Tibial nerve (tissue), 4 donors: ENCODE data around the gene TRHDE. TPM values are rescaled to one million over a fixed set of nuclear protein-coding genes. Genes with fewer than 3 reads are reported as not detected.
A peak's percentile ranks its signal among the peaks of the same experiment; 100 is the strongest.

Source experiments
- DNase-seq, 2 donors: peaks; one replicate each; pipeline ENCODE4 v3.0.0-alpha.2; 2019; ENCODE audit warnings: low spot score in 2 of 2
- H3K27ac ChIP-seq, 4 donors: fragments of 200-600 bp; sonication (generic) in 3 of 4; one replicate each; pipeline ENCODE4 v1.5.1; 2017 to 2019; ENCODE audit warnings: mild to moderate bottlenecking in 1 of 4
- H3K27me3 ChIP-seq, 2 donors: fragments of 200-600 bp; sonication (generic) in 1 of 2; one replicate each; pipeline versions ENCODE4 v1.5.1 to v1.6.0; 2017 to 2019
- H3K36me3 ChIP-seq, 3 donors: fragments of 200-600 bp; sonication (generic); one replicate each; pipeline ENCODE4 v1.5.1; 2018 to 2019
- H3K4me1 ChIP-seq, 4 donors: fragments of 200-600 bp; sonication (generic) in 3 of 4; one replicate each; pipeline ENCODE4 v1.5.1; 2017 to 2019
- H3K4me3 ChIP-seq, 4 donors: fragments of 200-600 bp; sonication (generic) in 3 of 4; one replicate each; pipeline ENCODE4 v1.5.1; 2017 to 2019; ENCODE audit warnings: mild to moderate bottlenecking in 1 of 4, moderate library complexity in 1 of 4
- H3K9me3 ChIP-seq, 4 donors: fragments of 200-600 bp; sonication (generic) in 3 of 4; one replicate each; pipeline ENCODE4 v1.5.1; 2017 to 2019
- EP300 ChIP-seq, 2 donors: sonication (generic); formaldehyde crosslinking; IDR thresholded peaks; one replicate each; pipeline ENCODE4 v1.6.1; 2017; ENCODE audit warnings: antibody characterized with exemption in 2 of 2, mild to moderate bottlenecking in 1 of 2
- POLR2A ChIP-seq, 2 donors: fragments of 450-650 bp; IDR thresholded peaks; one replicate each; pipeline ENCODE4 v1.6.1; 2017; ENCODE audit warnings: antibody characterized with exemption in 2 of 2, mild to moderate bottlenecking in 2 of 2, moderate library complexity in 2 of 2
- WGBS, 2 donors: methylation state at CpG; one replicate each; pipeline ENCODE4 v1.1.5; 2018; 5-methylcytosine and 5-hydroxymethylcytosine counted together
- total RNA-seq, 4 donors: library from RNA; depleted of rRNA; stranded (reverse); fragments of >200 nt; gene quantifications; one replicate each; pipeline ENCODE4 v1.1.0, GENCODE V29; 2016
- TF ChIP-seq, protein P1 (sequence below), 5 experiments: fragments of 200-600 bp in 3 of 5; fragments of 450-650 bp in 2 of 5; sonication (generic) in 3 of 5; IDR thresholded peaks; one replicate each; pipeline ENCODE4 v1.5.1; 2016 to 2019; ENCODE audit warnings: antibody characterized with exemption in 5 of 5, mild to moderate bottlenecking in 3 of 5, moderate library complexity in 2 of 5

The TRHDE gene
- total RNA-seq, 4 donors from 2014 or later = 0.98 to 11.1 (median 2.8) TPM

DNA sequence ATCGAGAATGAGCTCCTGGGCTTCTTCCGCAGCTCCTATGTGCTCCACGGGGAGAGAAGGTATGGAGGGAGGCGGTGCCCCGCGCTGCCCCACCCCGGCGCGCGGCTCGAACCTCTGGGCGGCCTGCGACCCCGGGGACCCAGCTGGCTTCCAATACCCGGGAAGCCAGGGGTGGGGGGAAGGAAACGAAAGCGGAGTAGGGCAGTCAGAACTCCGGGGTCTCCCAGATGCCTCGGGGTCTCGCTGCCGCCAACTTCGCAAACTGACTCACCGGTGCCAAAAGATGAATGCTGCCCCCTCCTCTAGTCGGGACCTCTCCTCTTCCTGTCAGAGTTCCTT is 1.3 kb downstream of the TRHDE start:
- DNase-seq = no peak
- 1 to 2% methylated on average over 21 to 24 of the region's 24 CpGs for WGBS, 2 donors
- Histone ChIP-seq H3K27ac (no peak overlapping the region), H3K9me3 (no peaks in the 10 kb centered on the region), H3K4me1 (peaks cover 0 to 33% (median 0%) of the 10 kb centered on the region in 4 donors), H3K36me3 (no peaks in the 10 kb centered on the region), H3K4me3 (peak overlapping the region; percentile 38 to 66 (median 60)), H3K27me3 (peaks cover 0 to 44% of the 10 kb centered on the region in 2 donors)
- TF ChIP-seq POLR2A (IDR thresholded peaks at IDR 0.05) = no peak
- TF ChIP-seq EP300 (IDR thresholded peaks at IDR 0.05) = no peak
- TF ChIP-seq, protein P1, sequence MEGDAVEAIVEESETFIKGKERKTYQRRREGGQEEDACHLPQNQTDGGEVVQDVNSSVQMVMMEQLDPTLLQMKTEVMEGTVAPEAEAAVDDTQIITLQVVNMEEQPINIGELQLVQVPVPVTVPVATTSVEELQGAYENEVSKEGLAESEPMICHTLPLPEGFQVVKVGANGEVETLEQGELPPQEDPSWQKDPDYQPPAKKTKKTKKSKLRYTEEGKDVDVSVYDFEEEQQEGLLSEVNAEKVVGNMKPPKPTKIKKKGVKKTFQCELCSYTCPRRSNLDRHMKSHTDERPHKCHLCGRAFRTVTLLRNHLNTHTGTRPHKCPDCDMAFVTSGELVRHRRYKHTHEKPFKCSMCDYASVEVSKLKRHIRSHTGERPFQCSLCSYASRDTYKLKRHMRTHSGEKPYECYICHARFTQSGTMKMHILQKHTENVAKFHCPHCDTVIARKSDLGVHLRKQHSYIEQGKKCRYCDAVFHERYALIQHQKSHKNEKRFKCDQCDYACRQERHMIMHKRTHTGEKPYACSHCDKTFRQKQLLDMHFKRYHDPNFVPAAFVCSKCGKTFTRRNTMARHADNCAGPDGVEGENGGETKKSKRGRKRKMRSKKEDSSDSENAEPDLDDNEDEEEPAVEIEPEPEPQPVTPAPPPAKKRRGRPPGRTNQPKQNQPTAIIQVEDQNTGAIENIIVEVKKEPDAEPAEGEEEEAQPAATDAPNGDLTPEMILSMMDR (IDR thresholded peaks at IDR 0.05) = no peak

DNA sequence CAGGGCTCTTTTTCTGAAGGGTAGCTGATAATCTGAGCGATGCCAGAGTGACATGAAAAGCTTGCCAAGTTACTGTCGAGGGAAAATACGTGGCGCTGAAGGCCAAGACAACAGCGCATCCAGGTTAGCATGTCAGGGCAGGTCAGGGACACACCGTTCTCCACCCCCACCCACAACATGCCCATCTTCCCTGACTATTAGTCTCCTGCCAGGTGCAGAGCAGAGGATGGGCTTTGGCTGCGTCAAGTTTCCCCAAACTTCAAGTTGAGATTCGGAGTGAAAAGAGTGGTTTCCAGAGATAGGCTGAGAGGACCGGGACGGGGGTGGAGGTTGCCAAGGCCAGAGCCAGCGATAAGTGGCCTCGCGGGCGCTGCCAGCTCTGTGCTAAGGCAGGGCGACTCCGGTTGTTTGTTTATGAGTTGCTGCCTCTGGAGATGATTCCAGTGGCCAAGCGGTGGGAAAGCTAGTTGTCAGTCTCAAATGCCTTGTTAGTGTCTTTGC is 1.7 kb downstream of the TRHDE start:
- peaks cover 0 to 33% (median 0%) of the 10 kb centered on the region in 4 donors for H3K4me1 ChIP-seq
- H3K9me3 ChIP-seq = no peaks in the 10 kb centered on the region
- whole genome bisulfite sequencing, 2 donors = 13 to 16% methylated on average over 17 of the region's 17 CpGs
- TF ChIP-seq, protein P1 (IDR thresholded peaks at IDR 0.05) = no peak
- TF ChIP-seq POLR2A (IDR thresholded peaks at IDR 0.05) (no peak), EP300 (IDR thresholded peaks at IDR 0.05) (no peak)
- H3K36me3 ChIP-seq = no peaks in the 10 kb centered on the region
- H3K4me3 ChIP-seq = peak overlapping the region in 3 of 4 donors; percentile 55 to 66 (median 64)
- no peak for DNase-seq
- peaks cover 0 to 44% of the 10 kb centered on the region in 2 donors for H3K27me3 ChIP-seq
- H3K27ac ChIP-seq = no peak overlapping the region

DNA sequence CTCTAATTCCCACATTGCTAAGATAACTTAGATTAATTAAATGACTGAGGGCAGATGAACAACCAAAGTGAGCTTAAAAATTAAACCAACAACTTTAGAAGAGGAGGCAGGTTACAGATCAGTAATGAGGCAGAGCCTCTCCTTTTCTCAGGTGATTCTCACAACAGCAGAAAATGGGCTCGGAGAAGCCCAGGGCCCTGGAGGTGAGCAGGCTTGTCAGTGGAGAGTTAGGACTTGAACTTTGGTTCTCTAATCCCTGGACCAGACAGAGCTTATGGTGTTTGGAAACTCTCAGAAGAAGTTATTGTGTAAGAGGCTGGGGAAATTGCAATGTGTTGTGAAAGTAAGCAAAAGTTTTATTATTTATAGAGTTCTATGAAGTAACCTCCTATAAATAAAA is 2.8 kb downstream of the TRHDE start:
- H3K27ac ChIP-seq = no peak overlapping the region
- peaks cover 0 to 49% of the 10 kb centered on the region in 2 donors for H3K27me3 ChIP-seq

DNA sequence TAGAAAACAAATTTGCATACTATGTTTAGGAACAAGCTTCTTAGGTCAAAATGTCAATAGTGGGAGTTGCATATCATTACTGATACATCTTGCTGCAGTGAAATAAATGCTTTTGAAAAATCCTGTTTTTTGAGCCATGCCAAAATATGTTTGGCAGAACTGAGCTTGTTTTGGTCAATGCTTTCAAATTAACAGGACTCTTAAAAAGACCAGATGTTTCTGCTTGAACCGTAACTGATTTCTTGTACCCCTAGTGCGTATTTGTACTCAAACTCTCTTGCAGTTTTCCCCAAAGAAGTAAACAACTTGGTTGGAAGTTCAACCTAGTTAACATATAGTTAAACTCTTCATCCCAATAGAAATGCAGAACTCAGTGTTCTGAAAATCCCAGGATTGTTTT is 3.4 kb downstream of the TRHDE start:
- no peak overlapping the region for H3K4me3 ChIP-seq
- TF ChIP-seq EP300 (IDR thresholded peaks at IDR 0.05) (no peak), POLR2A (IDR thresholded peaks at IDR 0.05) (no peak)
- TF ChIP-seq, protein P1 (IDR thresholded peaks at IDR 0.05) = no peak
- DNase-seq = no peak
- no peaks in the 10 kb centered on the region for H3K9me3 ChIP-seq
- H3K36me3 ChIP-seq = no peaks in the 10 kb centered on the region
- peaks cover 0 to 33% (median 0%) of the 10 kb centered on the region in 4 donors for H3K4me1 ChIP-seq
- WGBS, 2 donors = 69 to 81% methylated on average over 2 of the region's 2 CpGs
- H3K27ac ChIP-seq = no peak overlapping the region
- peaks cover 0 to 49% of the 10 kb centered on the region in 2 donors for H3K27me3 ChIP-seq

More for the DNA sequence above, 2.8 kb downstream of the TRHDE start:
- H3K36me3 ChIP-seq = no peaks in the 10 kb centered on the region
- TF ChIP-seq EP300 (IDR thresholded peaks at IDR 0.05) (no peak), POLR2A (IDR thresholded peaks at IDR 0.05) (no peak)
- TF ChIP-seq, protein P1 (IDR thresholded peaks at IDR 0.05) = no peak
- H3K9me3 ChIP-seq = no peaks in the 10 kb centered on the region
- peaks cover 0 to 33% (median 0%) of the 10 kb centered on the region in 4 donors for H3K4me1 ChIP-seq
- no peak overlapping the region for H3K4me3 ChIP-seq
- DNase-seq = no peak
- 86 to 97% methylated on average over 1 of the region's 1 CpG for WGBS, 2 donors

DNA sequence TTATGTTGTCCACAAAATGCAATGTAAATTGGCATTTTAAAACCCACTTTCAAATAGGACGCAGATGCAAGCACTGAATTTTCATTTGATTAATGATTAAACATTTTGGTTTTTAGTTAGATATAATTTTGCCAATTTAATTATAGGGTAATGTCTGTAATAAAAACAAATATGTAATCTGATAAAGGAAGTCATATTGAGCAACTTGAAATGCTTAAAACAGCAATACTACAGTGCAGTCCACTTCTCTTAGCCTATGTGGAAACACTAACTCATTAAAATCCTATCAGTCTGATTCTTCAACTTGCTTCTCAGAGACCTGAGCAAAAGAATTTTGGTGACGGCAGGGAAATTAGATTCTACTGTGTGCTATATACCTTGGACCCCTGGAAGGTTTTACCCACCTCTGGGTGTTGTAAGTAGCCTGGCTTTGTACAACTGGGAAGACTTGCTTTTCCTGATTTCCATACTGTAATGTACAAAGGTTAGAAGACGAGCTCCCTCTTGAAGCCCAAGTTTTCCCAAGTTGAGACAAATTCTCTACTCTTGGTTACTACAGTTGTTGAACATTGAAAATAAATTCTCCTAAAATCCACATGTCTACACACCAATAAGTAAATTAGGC is 4.1 kb downstream of the TRHDE start:
- H3K36me3 ChIP-seq = no peaks in the 10 kb centered on the region
- peaks cover 0 to 41% of the 10 kb centered on the region in 2 donors for H3K27me3 ChIP-seq
- H3K4me3 ChIP-seq = no peak overlapping the region
- H3K27ac ChIP-seq = no peak overlapping the region
- H3K4me1 ChIP-seq = peaks cover 0 to 29% (median 0%) of the 10 kb centered on the region in 4 donors
- 77 to 91% methylated on average over 3 of the region's 3 CpGs for WGBS, 2 donors
- TF ChIP-seq POLR2A (IDR thresholded peaks at IDR 0.05) = no peak
- no peak for TF ChIP-seq EP300 (IDR thresholded peaks at IDR 0.05)
- TF ChIP-seq, protein P1 (IDR thresholded peaks at IDR 0.05) = no peak
- H3K9me3 ChIP-seq = no peaks in the 10 kb centered on the region
- no peak for DNase-seq
